HG03060 (cell line): ENCODE data around the gene INPP5A.
"Not testable (repeated sequence)": the region's sequence is repeated elsewhere in the genome, so short reads cannot be mapped to it uniquely, and the experiment has no call there.

Experiments
- ATAC-seq: cut with Tn5 transposase; IDR thresholded peaks from one replicate; pipeline ENCODE4 v1.9.1; 2021; ENCODE audit warnings: low read depth, moderate number of reproducible peaks; ENCODE audit not compliant: unreplicated experiment

INPP5A gene

GRCh38 chr10:132537684-132538001 lies at the start of gene INPP5A:
INPP5A (plus strand) TSS chr10:132537787; CDS start chr10:132538097, 310 bp downstream.
- no peak for ATAC-seq

GRCh38 chr10:132488231-132488821 lies 49.3 kb upstream of the INPP5A start:
- ATAC-seq, result no peak

- ATAC-seq, result no peak
Observed at GRCh38 chr10:132489053-132489703, 48.4 kb upstream of the INPP5A start.

GRCh38 chr10:132489704-132490534 lies 47.7 kb upstream of the INPP5A start:
- no peak for ATAC-seq

GRCh38 chr10:132491534-132491933 lies 46.1 kb upstream of the INPP5A start:
- not testable (repeated sequence) for ATAC-seq

GRCh38 chr10:132492323-132493025 lies 45.1 kb upstream of the INPP5A start:
- ATAC-seq, result no peak

GRCh38 chr10:132493246-132493755 lies 44.3 kb upstream of the INPP5A start:
- no peak for ATAC-seq

GRCh38 chr10:132493756-132494290 lies 43.8 kb upstream of the INPP5A start:
- no peak for ATAC-seq

- no peak for ATAC-seq
Observed at GRCh38 chr10:132494866-132495630, 42.5 kb upstream of the INPP5A start.

- no peak for ATAC-seq
Observed at GRCh38 chr10:132496360-132497062, 41.1 kb upstream of the INPP5A start.

GRCh38 chr10:132497063-132497680 lies 40.4 kb upstream of the INPP5A start:
- ATAC-seq, result no peak

- no peak for ATAC-seq
Observed at GRCh38 chr10:132497861-132498561, 39.6 kb upstream of the INPP5A start.

GRCh38 chr10:132498562-132499366 lies 38.8 kb upstream of the INPP5A start:
- no peak for ATAC-seq

- ATAC-seq, result no peak
Observed at GRCh38 chr10:132499367-132499685, 38.3 kb upstream of the INPP5A start.

GRCh38 chr10:132500781-132501415 lies 36.7 kb upstream of the INPP5A start:
- ATAC-seq, result no peak

- ATAC-seq, result no peak
Observed at GRCh38 chr10:132502544-132503300, 34.9 kb upstream of the INPP5A start.
